ENCODE data around the gene ATXN1.

DNA sequence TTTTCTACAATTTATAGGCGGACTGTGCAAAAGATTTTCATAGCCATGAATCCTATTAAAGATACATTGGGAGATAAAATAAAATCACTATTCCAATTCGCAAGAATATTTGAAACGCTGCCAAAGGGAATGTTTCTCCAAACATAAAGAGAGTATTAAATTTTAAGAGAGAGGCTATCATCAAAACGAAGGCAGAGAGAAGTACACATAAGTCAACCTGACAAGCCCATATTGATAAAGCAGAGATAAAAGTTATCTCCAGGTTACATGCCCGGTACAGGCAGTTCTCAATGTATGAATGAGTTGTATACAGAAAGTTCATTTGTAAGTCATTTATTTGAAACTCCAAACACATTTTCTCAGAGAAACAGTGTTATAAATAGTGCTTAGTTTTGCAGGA is 193.1 kb downstream of the ATXN1 start:
- TF ChIP-seq ZNF384 (IDR thresholded peaks at IDR 0.05): no peak
- TF ChIP-seq TARDBP (IDR thresholded peaks at IDR 0.05): no peak
- TF ChIP-seq L3MBTL2 (conservative IDR thresholded peaks at IDR 0.05): no peak
- no peak for TF ChIP-seq FOXK2 (IDR thresholded peaks at IDR 0.05)
- TF ChIP-seq BHLHE40 (IDR thresholded peaks at IDR 0.05; ENCODE audit: borderline replicate concordance): no peak
- TF ChIP-seq SUZ12 (IDR thresholded peaks at IDR 0.05): no peak

All from HEK293T (cell line).